ENCODE results near the gene STX3. TPM values are rescaled to one million over a fixed set of nuclear protein-coding genes. Genes with fewer than 3 reads are reported as not detected.

STX3 gene
- total RNA-seq: 26.4 TPM

DNA sequence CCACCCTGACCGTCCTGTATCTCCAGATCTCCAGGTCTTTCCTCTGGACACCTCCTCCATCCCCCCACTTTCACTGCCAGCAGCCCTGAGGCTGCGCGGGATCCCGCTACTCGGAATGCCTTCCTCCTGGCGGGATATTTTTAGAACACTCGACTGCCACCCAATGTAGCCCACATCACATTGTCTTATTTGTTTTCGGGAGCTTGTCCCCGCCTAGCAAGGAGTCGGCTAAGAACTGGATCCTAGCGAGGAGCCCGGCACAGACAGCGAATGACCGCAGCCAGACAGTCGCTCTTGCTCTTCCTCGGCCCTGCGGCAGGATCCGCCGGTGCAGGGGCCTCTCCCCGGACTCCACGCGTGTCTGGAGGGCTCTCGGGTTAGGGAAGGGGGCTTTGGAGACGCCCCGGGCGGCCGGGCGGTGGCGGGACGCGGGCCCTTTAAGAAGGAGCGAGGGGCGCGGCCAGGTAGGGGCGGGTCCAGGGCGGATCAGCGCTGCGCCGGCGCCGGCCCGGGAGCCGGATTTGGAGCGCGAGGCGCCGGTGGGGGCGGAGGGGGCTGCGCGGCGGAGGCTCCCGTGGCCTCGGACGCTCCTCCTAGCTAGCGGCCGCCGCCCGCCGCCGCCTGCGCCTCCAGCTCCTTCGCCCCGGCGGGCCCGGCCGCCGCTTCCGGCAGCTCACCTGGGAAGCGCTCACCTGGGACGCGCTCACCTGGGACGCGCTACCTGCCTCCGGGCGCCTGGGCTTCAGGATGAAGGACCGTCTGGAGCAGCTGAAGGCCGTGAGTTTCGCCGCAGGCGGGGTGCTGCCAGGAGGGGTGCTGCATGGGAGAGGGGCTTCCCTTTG lies at the start of gene STX3:
STX3 (plus strand) TSS at position 518 of the 842 bp plus-strand sequence; CDS start at position 748, 230 bp downstream.
- DNase-seq: peak; percentile 79

DNA sequence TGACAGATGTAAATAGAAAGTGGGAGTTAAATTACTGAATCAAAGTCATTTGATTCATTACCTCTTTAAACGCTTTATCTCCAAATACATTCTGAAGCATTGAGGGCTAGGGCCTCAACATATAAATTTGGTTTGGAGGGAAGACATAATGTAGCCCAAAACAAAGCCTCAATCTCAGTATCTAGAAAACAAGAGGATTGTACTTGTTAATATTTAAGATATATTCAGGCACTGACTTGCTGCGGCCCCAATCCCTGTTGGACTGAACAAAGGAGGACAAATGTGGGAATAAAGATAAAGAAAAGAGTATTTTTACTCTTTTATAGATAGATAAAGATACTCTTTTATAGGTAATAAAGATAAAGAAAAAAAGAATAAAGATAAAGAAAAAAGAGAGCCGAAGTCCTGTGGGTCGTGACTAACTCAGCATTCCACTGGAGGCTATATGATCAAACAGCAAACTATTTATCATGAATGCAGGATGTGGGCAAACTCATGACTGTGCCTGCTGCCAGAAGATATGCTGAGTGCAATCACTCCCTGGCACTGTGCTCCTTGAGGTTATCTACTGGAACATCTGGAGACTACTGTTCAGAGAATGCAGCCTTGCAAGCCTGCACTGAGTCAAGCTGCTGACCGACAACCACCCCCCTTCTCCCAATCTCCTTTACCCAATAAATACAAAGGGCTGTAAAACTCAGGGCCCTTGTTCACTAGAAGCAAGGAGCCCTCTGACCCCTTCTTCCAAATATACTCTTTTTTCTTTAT lies 48.5 kb upstream of the STX3 start:
- no peak for DNase-seq

DNA sequence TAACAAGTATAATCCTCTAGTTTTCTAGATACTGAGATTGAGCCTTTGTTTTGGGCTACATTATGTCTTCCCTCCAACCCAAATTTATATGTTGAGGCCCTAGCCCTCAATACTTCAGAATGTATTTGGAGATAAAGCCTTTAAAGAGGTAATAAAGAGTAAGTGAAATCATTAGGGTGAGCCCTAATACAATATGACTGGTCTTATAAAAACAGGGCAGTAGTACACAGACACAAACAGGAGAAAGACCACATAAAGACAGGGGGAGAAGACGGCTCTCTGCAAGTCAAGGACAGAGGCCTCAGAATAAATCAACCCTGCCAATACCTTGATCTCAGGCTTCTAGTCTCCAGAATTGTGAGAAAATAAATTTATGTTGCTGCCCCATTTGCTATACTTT lies 47.8 kb upstream of the STX3 start:
- no peak for DNase-seq

DNA sequence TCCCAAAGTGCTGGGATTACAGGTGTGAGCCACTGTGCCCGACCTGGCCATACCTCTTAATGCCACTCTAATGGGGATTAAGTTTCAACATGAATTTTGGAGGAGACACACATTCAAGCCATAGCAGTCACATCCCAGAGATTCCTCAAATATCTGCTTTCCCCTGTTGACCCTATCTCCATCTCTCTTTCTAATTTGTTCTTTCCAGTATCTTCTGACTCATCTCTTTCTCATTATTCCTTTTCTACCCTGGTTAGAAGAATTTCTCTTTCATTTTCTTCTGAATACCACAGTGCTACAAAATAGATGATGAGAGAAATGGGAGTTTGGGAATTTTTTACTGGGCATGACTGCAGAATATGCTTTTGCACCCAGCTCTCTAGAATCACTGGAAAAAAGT lies 46.6 kb upstream of the STX3 start:
- DNase-seq: no peak

DNA sequence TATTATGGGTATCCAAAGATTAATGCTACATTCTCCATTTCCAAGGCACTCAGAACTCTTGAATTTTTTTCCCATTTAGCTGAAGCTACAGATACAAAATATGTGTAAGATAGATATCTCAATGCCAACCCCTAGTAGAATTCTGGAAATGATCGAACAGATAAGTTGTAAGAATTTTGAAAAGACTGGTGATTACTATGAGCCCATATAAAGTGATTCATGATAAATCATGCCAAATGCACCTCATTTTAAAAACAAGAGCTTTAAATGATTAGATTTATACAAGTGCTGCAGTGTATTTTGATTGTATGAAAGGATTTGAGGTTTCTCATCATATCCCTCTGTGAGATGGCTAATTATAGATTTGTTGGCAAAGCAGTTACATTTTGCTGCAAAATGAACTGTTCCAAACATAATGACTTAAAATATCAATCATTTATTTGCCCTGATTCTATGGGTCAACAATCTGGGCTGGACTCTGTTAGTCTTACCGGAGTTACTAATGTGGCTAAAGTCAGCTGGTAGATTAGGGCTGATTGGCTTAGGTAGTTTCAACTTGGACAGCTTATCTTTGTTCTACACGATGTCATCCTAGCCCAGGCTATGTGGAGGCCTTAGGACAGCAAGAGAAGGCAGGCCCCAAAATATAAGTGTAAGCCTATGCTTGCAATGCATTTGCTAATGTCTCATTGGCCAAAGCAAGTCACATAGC lies 44.9 kb upstream of the STX3 start:
- no peak for DNase-seq

DNA sequence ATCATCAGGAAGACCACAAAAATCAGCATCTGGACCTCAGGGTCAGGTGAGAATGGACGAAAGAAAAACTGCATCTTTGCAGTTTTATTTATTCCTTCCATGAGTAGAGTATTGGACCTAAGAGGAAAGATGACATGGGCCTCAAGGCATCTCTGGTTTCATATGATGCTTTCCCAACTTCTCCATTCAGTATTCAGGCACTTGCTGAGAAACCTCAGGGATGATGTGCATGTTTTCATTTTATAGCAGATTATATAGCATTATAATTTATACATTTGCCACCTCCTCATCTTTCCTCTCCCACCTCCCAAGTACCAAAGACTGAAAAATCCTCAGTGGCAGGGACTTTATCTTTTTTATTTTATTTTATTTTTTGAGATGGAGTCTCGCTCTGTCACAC lies 41.4 kb upstream of the STX3 start, which contains the start of gene OR10V1:
OR10V1 (minus strand) TSS at position 101 of the 400 bp plus-strand sequence; CDS start at position 101, 0 bp downstream.
- no peak for DNase-seq

DNA sequence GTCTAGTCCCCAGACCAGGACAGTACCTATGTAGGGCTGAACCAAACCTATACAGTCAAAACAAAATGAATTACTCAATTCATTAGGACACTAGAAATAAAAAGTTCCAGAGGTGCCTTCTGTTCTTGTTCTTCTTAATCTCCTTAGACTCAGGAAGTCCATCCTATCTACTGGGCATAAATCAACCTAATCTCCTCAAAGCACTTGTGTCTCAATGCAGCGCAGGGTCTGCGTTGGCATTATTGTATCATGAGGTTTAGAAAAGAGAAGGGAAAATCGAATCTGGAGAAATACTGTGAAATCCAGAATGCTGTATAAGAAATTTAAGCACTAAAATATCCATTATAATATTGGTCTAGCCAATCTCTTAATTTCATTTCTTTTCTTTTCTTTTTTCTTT lies 39.1 kb upstream of the STX3 start:
- no peak for DNase-seq

DNA sequence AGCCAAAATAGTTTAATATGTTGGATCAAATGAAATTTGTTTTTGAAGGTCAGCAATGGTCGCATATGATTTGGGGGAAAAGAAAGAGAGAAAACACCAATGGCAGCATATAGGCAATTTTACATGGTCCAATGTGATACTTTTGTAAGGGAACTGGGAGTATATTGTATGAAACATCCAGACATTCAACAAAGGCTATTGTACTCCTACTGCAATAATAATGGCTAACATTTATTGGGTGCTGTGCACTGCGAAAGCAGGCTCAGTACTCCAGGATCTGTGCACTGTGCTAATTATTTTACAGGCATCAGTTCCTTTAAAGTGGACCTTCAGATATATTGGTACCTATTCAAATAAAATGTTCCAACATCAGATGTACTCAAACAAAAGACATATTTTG lies 35.6 kb upstream of the STX3 start:
- no peak for DNase-seq

DNA sequence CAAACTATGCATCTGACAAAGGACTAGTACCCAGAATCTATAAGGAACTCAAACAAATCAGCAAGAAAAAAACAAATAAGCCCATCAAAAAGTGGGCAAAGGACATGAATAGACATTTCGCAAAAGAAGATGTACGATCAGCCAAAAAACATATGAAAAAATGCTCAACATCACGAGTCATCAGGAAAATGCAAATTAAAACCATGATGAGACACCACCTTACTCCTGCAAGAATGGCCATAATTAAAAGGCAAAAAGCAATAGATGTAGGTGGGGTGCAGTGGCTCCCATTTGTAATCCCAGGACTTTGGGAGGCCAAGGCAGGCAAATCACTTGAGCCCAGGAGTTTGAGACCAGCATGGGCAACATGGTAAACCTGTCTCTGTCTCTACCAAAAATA lies 31.1 kb upstream of the STX3 start:
- DNase-seq: no peak

DNA sequence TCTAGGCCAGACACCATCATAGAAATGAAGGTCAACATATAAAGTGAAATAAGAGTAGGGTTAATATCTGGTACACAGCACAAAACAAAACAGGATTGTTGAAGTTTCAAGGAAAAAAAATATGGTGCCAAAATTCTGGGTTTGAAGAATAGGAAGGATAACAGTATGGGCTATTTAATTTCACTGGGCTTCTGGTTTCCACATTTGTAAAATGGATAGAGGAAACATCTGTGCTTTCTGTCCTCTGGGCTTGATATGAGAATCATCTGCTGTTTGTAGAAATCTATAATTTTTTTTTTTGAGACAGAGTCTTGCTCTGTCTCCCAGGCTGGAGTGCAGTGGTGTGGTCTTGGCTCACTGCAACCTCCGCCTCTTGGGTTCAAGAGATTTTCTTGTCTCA lies 27.8 kb upstream of the STX3 start:
- no peak for DNase-seq

DNA sequence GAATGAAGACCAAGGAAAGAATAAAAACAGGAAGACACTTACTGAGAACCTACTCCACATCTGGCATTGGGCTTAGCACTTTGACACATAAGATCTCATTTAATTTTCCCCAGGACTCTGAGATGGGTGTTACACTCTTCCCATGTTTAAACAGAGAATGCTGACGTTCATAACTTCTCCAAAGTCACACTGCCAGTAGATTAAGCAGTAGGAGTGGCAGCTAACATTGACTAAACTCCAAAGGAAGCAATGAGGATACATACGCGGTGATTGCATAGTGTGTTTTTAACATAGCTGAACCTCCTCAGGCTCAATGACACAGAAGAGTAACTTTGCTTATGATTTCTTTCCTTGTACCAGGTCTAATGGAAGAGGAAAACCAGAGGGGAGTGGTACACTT lies 27.0 kb upstream of the STX3 start:
- DNase-seq: no peak

DNA sequence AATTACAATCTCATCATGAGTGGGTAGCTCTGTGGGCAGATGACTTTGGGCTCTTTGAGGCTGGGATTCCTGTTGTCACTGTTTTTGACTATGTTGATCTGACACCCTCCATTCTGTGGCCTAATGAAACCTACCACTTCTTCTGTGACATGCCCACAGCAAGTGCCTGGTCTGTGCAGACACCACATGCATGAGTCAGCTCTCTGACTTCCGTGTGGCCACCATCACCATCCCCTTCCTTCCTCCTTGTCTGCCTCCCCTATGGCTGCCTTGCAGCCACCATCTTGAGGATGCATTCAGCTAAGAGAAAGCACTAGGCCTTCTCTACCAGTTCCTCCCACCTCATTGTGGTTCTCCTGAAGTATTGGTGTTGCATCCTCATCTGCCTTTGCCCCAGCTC lies 26.3 kb upstream of the STX3 start:
- no peak for DNase-seq

DNA sequence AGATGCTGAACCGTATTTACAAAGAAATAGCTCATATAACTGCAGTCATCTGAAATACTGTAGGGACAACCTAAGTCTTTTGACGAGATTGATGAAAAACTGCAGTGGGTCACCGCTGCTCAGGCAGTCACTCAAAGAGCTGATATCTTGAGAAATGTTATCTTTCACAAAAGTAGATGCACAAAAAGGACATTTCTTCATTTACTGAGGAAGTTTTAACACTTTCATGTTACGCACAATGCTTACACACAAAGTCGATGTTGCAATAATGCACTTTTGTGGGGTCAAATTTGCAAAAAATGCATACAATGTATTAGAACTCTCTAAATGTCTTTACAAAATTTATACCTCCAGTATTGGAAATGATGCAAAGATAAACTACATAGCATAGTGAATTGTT lies 25.3 kb upstream of the STX3 start:
- no peak for DNase-seq

DNA sequence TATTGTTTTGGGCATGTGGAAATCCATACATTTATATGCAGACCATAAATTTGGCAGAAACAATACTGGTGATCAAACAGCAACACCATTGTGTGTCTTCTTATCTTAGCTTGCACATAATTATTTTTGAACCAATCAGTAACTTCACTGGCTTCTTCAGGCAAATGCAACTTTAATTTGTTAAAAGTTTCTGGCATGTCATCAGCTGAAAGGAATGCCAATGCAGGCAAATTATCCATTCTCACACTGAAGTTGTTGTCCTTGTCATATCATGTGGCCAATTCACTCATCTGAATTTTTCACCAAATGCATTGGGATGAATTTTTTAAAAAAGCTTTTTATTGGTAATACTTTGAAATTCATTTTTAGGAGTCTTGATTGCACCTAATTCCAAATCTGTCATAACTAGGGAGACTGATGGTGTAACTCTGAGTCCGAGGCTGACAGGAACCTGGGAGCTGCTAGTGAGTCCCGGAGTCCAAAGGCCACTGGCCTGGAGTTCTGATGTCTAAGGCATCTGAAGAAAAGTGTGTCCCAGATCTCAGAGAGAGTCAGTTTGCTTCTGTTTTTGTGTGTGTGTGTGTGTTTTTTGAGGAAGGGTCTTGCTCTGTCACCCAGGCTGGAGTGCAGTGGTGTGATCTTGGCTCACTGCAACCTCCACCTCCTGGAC lies 24.1 kb upstream of the STX3 start:
- DNase-seq: no peak

DNA sequence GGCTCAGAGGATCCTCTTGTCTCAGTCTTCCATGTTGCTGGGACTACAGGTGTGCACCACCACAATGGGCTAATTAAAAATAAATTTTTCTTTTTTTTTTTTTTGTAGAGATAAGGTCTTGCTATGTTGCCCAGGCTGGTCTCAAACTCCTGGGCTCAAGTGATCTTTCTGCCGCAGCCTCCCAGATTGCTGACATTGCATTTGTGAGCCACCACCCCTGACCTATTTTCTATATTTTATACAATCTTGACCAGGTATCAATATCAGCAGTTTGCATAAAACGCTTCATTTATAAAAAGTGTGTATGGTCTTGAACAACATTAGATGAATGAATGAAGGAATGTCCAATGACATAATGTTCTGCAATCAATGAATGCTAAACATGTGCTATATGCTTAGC lies 9.1 kb upstream of the STX3 start:
- DNase-seq: no peak

DNA sequence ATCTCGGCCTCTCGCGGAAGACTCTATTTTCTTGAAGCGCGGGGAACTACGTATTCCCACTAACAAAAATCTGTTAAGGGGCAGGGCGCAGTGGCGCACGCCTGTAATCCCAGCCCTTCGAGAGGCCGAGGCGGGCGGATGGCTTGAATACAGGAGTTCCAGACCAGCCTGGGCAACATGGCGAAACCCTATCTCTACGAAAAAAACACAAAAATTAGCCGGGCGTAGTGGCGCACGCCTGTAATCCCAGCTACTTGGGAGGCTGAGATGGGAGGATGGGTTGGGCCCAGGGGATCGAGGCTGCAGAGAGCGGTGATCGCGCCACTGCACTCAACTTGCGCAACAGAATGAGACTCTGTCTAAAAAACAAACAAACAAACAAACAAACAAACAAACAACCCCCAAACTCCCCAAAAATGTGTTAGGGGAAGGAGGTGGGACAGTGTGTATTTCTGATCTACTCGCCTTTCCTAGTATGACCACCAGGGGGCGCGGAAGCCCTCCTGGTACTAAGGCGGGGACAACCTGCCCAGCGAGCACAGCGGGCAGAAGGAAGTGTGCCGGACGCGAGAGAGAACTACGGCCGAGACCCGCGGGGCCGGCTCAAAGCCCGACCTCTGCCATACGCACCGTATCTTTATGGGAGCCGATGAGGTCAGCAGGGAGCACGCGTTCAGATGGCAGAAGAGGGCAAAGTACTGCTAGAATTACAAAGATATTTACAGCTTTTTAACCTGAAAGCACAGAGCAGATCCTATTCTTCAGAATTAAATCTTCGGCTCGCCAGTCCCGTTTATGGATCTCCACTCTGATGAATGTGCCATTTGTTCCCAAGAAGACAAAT lies 1.3 kb upstream of the STX3 start:
- peak; percentile 71 for DNase-seq

DNA sequence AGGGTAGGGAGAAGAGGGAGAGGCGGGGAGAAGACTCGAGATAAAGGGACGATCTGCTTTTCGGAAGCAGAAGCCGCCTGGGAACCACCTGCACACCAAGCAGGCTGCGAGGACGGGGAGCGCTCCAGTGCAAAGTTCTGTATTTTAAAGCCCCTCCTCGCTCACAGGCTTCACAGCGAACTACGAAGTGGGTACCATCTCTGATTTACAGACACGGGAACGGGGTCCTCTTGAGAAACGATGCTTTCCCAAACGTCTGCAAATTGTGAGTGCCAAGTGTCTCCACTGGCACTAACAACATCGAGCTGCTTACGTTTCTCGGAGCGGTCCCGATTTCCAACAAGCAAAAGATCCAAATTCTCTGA lies 700 bp upstream of the STX3 start:
- no peak for DNase-seq

DNA sequence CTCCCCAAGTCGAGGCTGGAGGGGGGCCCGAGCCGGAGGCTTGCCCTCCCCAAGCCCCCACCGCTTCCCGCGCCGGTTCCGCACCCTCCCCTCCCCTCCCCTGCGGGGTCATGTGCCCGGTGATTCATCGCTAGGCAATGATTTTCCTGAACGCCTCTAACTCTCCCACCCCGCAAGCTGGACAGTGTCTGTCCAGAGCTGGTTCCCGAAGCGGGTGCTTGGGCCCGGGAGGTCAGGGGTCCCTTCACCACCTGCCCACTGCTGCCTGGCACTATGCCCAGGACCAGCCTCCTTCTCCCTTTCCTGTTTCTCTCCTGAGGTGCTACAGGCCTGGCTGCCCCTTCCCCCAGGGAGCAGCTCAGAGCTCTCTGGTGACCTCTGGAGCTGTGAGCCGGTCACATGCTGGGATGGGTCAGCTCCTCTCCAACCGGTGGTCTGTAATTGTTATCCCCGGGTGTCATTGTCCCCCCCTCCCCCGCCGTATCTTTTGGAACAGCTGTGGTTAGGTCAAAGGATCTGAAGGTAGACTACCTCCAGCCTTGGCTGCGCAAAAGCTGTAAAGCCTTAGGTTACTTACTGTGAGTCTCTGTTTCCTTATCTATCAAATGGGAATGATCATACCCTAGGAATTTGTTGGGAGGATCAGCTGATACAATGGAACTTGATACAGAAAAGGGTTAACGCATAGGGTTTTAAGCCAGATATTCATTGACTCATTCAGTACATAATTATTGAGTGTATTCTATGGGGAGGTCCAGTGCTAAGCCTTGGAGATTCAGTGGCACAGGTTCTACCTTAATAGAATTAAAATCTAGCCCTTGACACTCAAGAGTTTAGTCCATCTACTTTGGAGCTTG lies 753 bp downstream of the STX3 start:
- DNase-seq: peak; percentile 57

DNA sequence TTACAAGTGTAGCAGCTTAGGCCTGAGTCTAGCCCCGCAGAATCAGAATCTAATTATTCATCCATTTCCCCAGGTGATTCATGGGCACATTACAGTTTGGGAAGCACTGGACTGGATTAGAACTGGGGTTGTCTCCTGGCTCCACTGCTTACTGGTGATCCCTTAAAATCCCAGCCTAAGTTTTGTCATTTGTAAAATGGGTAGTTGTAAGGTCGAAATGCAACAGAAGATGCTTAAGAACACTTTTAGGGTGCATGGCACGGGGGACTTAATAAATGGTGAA lies 1.3 kb downstream of the STX3 start:
- no peak for DNase-seq

DNA sequence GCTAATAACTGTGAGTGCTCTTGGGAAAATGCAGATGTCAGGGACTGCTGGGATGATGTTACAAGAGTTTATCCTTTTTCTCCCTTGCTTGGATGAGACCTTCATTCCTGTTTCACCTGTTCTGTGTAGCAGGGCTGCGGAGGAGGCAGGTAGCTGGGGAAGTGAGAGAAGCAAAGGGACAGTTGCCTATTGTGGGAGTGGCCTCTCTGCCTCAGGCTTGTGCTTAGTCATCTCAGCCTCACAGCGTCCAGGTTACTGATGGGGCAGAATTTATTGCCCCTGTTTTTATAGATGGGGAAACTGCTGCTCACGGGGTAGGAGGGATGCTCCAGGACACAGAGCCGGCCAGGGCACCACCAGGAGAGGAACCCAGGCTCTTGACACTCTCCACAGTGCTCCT lies 1.7 kb downstream of the STX3 start:
- no peak for DNase-seq
